Activated CD4-positive, alpha-beta T cell treated with anti-CD3 and anti-CD28 coated beads for 1 hour (primary cell): Measurements from ENCODE around the gene SPNS1.
"Not testable (repeated sequence)": the region's sequence is repeated elsewhere in the genome, so short reads cannot be mapped to it uniquely, and the experiment has no call there.

Source experiments
- DNase-seq: peaks from one replicate; pipeline ENCODE4 v3.0.0-alpha.2; 2020

SPNS1 gene

GRCh38 chr16:28974437-28975157 is at the start of gene SPNS1:
SPNS1 (plus strand) TSS chr16:28974778; CDS start chr16:28975152, 374 bp downstream.
- peak; percentile 84 for DNase-seq

GRCh38 chr16:28925386-28926228 is 49.0 kb upstream of the SPNS1 start:
- peak; percentile 62 for DNase-seq

- DNase-seq: not testable (repeated sequence)
These were observed 48.3 kb upstream of the SPNS1 start for GRCh38 chr16:28926284-28926683.

- no peak for DNase-seq
These were observed 46.8 kb upstream of the SPNS1 start for GRCh38 chr16:28927815-28928214.

- DNase-seq: no peak
These were observed 44.4 kb upstream of the SPNS1 start for GRCh38 chr16:28930203-28930602.

DNA sequence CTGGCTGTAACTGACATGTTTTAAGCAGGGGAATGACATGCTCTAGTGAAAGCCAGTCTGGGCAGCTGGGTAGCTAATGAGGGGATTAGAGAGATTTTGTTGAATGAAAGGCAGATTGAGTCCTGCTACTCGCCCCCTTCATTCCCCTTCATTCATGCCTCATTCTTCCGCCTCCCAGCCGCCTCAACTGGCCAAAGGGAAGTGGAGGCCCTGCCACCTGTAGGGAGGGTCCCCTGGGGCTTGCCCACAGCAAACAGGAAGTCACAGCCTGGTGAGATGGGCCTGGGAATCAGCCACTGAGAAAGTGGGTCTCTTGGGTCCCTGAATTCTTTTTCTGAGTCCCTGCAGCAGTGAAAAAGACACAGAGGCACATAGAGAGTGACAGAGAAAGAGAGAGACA is 43.9 kb upstream of the SPNS1 start:
- no peak for DNase-seq

DNA sequence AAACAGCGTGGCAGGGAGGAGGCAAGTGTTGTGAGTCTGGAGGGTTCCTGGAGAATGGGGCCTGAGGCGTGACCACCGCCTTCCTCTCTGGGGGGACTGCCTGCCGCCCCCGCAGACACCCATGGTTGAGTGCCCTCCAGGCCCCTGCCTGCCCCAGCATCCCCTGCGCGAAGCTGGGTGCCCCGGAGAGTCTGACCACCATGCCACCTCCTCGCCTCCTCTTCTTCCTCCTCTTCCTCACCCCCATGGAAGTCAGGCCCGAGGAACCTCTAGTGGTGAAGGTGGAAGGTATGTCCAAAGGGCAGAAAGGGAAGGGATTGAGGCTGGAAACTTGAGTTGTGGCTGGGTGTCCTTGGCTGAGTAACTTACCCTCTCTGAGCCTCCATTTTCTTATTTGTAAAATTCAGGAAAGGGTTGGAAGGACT is 42.8 kb upstream of the SPNS1 start, which contains the start of gene CD19:
Gene CD19 (plus strand): TSS at position 171 of the 425 bp plus-strand sequence. CDS start 30 bp downstream, at position 201.
- DNase-seq: no peak

- no peak for DNase-seq
These were observed 42.0 kb upstream of the SPNS1 start for GRCh38 chr16:28932339-28933141.

GRCh38 chr16:28933171-28933570 is 41.4 kb upstream of the SPNS1 start:
- DNase-seq: no peak

- no peak for DNase-seq
These were observed 39.2 kb upstream of the SPNS1 start for GRCh38 chr16:28935346-28935745.

DNA sequence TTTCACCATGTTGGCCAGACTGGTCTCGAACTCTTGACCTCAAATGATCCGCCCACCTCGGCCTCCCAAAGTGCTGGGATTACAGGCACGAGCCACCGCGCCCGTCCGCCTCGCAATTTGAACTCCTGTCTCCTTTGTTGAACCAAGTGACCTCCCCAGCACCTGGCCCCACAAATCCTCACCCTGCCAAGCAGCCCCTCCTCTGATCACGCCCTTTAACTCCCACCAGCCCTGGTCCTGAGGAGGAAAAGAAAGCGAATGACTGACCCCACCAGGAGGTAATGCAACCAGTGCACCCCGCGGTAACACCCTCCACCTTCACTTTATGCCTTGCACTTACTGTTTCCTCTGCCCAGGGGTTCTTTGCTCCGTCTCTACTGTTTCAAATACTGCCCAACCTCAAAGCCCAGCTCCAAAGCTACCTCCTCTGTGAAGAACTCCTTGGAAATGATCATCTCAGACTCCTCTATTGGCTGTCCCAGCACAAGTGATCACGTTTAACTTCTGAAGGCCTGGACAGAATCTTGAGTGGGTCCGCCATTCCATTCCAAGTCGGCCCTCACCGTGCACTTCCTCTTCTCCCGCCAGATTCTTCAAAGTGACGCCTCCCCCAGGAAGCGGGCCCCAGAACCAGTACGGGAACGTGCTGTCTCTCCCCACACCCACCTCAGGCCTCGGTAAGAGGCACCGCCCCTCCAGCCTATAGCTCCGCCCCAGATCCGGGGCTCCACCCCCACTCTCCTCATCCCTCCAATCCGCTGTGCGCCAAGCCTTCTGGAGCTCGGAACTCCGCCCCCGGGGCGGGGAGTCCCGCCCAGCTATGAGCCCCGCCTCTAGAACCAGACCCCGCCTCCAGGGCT is 38.4 kb upstream of the SPNS1 start:
- DNase-seq: peak; percentile 77

DNA sequence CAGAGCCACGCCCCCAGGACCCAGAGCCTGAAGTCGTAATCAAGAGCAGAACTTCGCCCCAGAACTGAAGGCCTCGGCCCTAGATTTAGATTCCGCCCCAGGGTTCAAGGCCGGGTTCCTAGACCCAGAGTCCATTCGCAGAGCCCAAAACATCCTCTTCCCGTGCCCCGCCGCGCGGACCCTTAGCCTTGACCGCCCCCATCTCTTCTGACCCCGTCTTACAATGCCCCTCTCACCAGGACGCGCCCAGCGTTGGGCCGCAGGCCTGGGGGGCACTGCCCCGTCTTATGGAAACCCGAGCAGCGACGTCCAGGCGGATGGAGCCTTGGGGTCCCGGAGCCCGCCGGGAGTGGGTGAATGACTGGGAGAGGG is 37.8 kb upstream of the SPNS1 start:
- DNase-seq: no peak

- no peak for DNase-seq
These were observed 37.2 kb upstream of the SPNS1 start for GRCh38 chr16:28937222-28937876.

DNA sequence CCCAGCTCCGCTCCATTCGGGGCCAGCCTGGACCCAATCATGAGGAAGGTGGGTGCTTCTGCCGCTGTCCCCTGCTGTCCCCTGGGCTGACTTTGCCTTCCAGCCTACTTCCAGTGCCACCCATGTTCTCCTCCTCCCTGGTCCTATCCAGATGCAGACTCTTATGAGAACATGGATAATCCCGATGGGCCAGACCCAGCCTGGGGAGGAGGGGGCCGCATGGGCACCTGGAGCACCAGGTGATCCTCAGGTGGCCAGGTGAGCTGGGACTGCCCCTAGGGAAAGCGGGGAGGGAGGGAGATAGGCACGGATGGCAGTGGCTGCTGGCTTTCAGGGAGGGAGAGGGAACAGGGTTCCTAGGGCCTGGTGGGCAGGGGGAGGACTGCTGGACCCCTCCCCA is 35.9 kb upstream of the SPNS1 start:
- DNase-seq: no peak

DNA sequence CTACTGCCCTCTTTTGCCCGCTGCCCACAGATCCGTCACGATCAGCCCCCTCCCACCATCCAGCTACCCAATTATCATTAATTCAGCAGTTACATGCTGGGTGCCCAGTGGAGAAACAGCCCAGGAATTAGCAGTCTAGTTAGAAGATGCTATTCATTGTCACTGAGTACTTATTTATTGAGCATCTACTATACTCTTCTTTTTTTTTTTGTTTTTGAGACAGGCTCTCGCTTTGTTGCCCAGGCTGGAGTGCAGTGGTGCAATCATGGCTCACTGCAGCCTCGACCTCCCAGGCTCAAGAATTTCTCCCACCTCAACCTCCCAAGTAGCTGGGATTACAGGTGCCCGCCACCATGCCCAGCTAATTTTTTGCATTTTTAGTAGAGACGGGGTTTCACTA is 34.8 kb upstream of the SPNS1 start:
- DNase-seq: not testable (repeated sequence)

- no peak for DNase-seq
These were observed 31.3 kb upstream of the SPNS1 start for GRCh38 chr16:28943281-28943680.

- no peak for DNase-seq
These were observed 27.9 kb upstream of the SPNS1 start for GRCh38 chr16:28946681-28947080.

GRCh38 chr16:28950648-28951409 is 23.7 kb upstream of the SPNS1 start, which contains the start of gene NFATC2IP:
NFATC2IP (plus strand) TSS chr16:28950937; CDS start chr16:28951012, 75 bp downstream.
- DNase-seq: peak; percentile 99

DNA sequence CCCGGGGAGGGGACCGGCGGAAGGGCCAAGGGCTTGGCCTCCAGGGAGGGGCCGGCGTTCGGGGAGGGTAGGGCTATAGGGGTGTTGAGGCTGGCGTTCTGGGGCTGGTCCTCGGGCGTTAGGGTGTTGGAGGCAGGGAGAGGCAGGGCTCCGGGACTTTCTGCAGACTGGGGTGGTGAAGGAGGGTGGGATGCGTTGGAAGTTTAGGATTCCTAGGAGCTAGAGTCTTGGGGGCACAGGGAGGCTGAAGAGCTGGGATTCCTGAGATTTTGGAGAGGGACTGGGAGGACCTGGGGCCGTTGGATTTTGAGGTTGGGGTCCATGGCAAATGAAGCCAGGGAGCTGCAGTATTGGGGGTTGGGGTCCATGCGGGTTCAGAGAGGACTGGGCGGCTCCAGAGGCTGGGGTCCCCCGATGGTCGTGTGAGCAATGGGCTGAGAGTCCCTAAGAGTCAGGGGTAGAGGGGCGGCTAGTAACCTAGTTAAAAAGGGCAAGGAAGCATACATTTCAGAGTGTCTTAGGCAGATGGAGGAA is 23.1 kb upstream of the SPNS1 start:
- no peak for DNase-seq

DNA sequence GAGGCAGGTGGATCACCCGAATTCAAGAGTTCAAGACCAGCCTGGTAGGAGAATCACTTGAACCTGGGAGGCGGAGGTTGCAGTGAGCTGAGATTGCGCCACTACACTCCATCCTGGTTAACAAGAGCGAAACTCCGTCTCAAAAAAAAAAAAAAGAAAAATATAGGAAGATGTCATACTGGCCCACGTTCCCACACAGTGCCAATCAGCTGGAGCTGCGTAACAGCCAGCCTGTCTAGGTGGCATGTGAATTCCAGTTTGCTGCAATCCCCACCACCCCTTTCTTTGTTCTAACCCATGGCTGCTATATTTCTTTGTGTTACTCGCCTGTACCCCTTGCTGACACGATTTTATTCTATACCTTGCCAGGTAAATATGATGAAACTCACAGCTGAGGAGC is 16.4 kb upstream of the SPNS1 start:
- DNase-seq: no peak
